K562 (cell line): Measurements from ENCODE around the gene FMNL1. TPM values are rescaled to one million over a fixed set of nuclear protein-coding genes. Genes with fewer than 3 reads are reported as not detected.
A peak's percentile ranks its signal among the peaks of the same experiment; 100 is the strongest.

Experiments used
- ETV5 ChIP-seq: sonication (generic); formaldehyde crosslinking; IDR thresholded peaks from 2 replicates; pipeline ENCODE4 v1.4.0; 2020; ENCODE audit warnings: low read depth, mild to moderate bottlenecking, missing genetic modification reagents
- EZH2 ChIP-seq: IDR thresholded peaks from 2 replicates; pipeline ENCODE4 v1.6.1; 2012; ENCODE audit warnings: low read depth, mild to moderate bottlenecking, inconsistent platforms, low read length, borderline replicate concordance
- FOS ChIP-seq: IDR thresholded peaks from 3 replicates; pipeline ENCODE4 v1.6.1; 2011; ENCODE audit not compliant: insufficient read length; ENCODE audit errors: extremely low read depth
- HMG20B ChIP-seq: fragments of 250-450 bp; sonication (Bioruptor Pico); IDR thresholded peaks from 2 replicates; pipeline ENCODE4 v1.5.0; 2021; ENCODE audit warnings: mild to moderate bottlenecking
- LEF1 ChIP-seq: fragments of 450-650 bp; IDR thresholded peaks from 2 replicates; pipeline ENCODE4 v1.6.1; 2016; ENCODE audit warnings: mild to moderate bottlenecking
- NBN ChIP-seq: fragments of 450-650 bp; IDR thresholded peaks from 2 replicates; pipeline ENCODE4 v1.6.1; 2016; ENCODE audit warnings: low read depth, mild to moderate bottlenecking
- NFE2L1 ChIP-seq: fragments of 450-650 bp; IDR thresholded peaks from 2 replicates; pipeline ENCODE4 v1.6.1; 2016; ENCODE audit warnings: missing genetic modification characterization, low read depth, mild to moderate bottlenecking, missing compliant biosample characterization, moderate library complexity, borderline replicate concordance
- NR2C2 ChIP-seq, 2 experiments: fragments of 200-800 bp in 1 of 2; sonication (Bioruptor generic) in 1 of 2; sonication (generic) in 1 of 2; formaldehyde crosslinking in 1 of 2; IDR thresholded peaks; 2 replicates each; pipeline versions ENCODE4 v1.6.1 to v1.8.0; 2016 to 2022; ENCODE audit warnings: mild to moderate bottlenecking in 1 of 2, missing compliant biosample characterization in 1 of 2, missing genetic modification characterization in 1 of 2, missing genetic modification reagents in 1 of 2
- RAD51 ChIP-seq: fragments of 450-650 bp; IDR thresholded peaks from 2 replicates; pipeline ENCODE4 v1.7.1; 2016; ENCODE audit warnings: low read depth, mild to moderate bottlenecking, borderline replicate concordance
- RCOR1 ChIP-seq, 2 experiments: IDR thresholded peaks; 2 replicates each; pipeline ENCODE4 v1.6.1; 2012; ENCODE audit warnings: low read depth in 2 of 2, low read length in 2 of 2, borderline replicate concordance in 1 of 2, improper control_type of control experiment in 1 of 2
- SOX6 ChIP-seq: fragments of 450-650 bp; IDR thresholded peaks from 2 replicates; pipeline ENCODE4 v1.6.1; 2014; ENCODE audit warnings: mild to moderate bottlenecking
- SRF ChIP-seq, 2 experiments: fragments of 250-450, 450-650 bp in 1 of 2; sonication (Bioruptor Pico) in 1 of 2; sonication (generic) in 1 of 2; formaldehyde crosslinking; IDR thresholded peaks; 2 replicates each; pipeline versions ENCODE4 v1.5.0 to v1.5.1; 2020 to 2022; ENCODE audit warnings: mild to moderate bottlenecking in 1 of 2, missing genetic modification reagents in 1 of 2
- ZBTB33 ChIP-seq: sonication (generic); formaldehyde crosslinking; IDR thresholded peaks from 2 replicates; pipeline ENCODE4 v1.8.1; 2023; ENCODE audit warnings: mild to moderate bottlenecking, missing genetic modification reagents
- ZC3H11A ChIP-seq: IDR thresholded peaks from 2 replicates; pipeline ENCODE4 v1.6.1; 2012; ENCODE audit warnings: low read depth, low read length, improper control_type of control experiment
- ZNF23 ChIP-seq: fragments of 250-450 bp; sonication (Bioruptor Pico); IDR thresholded peaks from 2 replicates; pipeline ENCODE4 v1.4.0; 2020; ENCODE audit warnings: mild to moderate bottlenecking
- ZNF589 ChIP-seq: fragments of 200-800 bp; sonication (Bioruptor generic); IDR thresholded peaks from 2 replicates; pipeline ENCODE4 v1.6.1; 2016; ENCODE audit warnings: low read depth, missing genetic modification characterization, missing compliant biosample characterization
- polyA plus RNA-seq, 8 experiments: library from polyadenylated mRNA; depleted of rRNA in 4 of 8; stranded (reverse) in 5 of 8; unstranded in 3 of 8; fragments of >200 nt; fragmentation: Nextera tagmentation in 2 of 8; fragmentation: Illumina TruSeq in 1 of 8; extraction: Ambion mirVana in 2 of 8; extraction: Trizol in 1 of 8; gene quantifications; 2 replicates each; pipeline versions ENCODE4 v1.2.1 to v1.2.3, GENCODE V29; 2011 to 2014; ENCODE audit warnings: inconsistent platforms in 1 of 8, missing spikeins in 1 of 8
- total RNA-seq, 7 experiments: library from RNA; depleted of rRNA in 6 of 7; stranded (reverse); fragments of >200 nt in 6 of 7; fragmentation: Illumina TruSeq in 2 of 7; extraction: Trizol in 2 of 7; gene quantifications; 2 replicates each; pipeline versions ENCODE4 v1.2.1 to v1.2.3, GENCODE V29; 2011 to 2021; ENCODE audit warnings: low replicate concordance in 1 of 7
- TF ChIP-seq, protein P1 (sequence below), 2 experiments: fragments of 450-650 bp; IDR thresholded peaks; 2 replicates each; pipeline ENCODE4 v1.6.1; 2016; ENCODE audit warnings: mild to moderate bottlenecking in 2 of 2, borderline replicate concordance in 1 of 2, low read depth in 1 of 2, moderate library complexity in 1 of 2

FMNL1 gene
- total and polyA plus RNA-seq, 9 of the 15 experiments (the other 6 are each of a cell fraction or from before 2014, with no cell fraction given) = 0.70 to 36.6 (median 7.7) TPM

DNA sequence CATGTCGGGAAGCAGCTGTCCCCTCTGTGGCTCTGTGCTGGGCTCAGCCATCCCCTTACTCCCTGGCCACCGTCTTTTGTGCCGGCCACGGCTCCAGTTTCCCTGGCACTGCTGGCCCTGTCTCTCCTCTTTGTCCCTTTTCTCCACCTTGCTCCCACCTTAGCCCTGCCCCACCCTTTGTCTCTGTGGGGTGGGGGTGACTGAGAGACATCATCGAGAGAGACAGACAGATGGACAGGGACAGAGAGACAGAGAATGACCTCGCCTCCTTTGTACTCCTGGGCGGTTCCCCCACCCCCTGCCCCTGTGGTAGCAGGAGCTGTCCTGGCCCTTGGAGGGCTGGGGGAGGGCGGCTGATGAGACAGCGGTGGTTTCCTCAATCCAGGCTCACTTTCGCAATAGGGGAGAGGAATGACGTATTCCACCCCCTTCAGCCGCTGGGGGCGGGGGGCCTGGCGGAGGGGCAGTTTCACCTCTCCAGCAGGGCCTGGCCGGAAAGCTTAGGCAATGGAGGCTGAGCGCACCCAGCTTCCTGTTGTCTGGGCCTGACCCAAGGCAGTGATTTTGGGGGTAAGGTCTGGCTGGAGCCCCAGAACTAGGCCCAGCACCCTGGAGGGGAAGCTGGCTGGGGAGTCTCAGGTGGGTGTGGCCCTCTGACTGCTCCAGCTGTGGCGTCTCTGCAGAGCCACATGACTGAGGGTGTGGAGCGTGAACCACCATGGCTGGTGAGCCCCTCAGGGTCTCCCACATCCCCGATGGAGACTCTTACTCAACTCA lies 7.3 kb downstream of the FMNL1 start (continued):
- TF ChIP-seq ZBTB33 (CRISPR knock-in tag) = no peak
- TF ChIP-seq NFE2L1 (tag) = no peak
- peak; percentile 84; the same call in 1 of the 2 replicates for TF ChIP-seq LEF1
- TF ChIP-seq EZH2 = no peak
- TF ChIP-seq ZNF589 (CRISPR knock-in tag) = peak; percentile 80
- TF ChIP-seq RCOR1 (IDR thresholded peaks at IDR 0.05; ENCODE audit: borderline replicate concordance in 1 of 2, low read depth in 2 of 2, low read length in 2 of 2) = peak; percentile 13 to 91; a peak in 2 of 4 replicates
- no peak for TF ChIP-seq ZC3H11A
- TF ChIP-seq, protein P1, sequence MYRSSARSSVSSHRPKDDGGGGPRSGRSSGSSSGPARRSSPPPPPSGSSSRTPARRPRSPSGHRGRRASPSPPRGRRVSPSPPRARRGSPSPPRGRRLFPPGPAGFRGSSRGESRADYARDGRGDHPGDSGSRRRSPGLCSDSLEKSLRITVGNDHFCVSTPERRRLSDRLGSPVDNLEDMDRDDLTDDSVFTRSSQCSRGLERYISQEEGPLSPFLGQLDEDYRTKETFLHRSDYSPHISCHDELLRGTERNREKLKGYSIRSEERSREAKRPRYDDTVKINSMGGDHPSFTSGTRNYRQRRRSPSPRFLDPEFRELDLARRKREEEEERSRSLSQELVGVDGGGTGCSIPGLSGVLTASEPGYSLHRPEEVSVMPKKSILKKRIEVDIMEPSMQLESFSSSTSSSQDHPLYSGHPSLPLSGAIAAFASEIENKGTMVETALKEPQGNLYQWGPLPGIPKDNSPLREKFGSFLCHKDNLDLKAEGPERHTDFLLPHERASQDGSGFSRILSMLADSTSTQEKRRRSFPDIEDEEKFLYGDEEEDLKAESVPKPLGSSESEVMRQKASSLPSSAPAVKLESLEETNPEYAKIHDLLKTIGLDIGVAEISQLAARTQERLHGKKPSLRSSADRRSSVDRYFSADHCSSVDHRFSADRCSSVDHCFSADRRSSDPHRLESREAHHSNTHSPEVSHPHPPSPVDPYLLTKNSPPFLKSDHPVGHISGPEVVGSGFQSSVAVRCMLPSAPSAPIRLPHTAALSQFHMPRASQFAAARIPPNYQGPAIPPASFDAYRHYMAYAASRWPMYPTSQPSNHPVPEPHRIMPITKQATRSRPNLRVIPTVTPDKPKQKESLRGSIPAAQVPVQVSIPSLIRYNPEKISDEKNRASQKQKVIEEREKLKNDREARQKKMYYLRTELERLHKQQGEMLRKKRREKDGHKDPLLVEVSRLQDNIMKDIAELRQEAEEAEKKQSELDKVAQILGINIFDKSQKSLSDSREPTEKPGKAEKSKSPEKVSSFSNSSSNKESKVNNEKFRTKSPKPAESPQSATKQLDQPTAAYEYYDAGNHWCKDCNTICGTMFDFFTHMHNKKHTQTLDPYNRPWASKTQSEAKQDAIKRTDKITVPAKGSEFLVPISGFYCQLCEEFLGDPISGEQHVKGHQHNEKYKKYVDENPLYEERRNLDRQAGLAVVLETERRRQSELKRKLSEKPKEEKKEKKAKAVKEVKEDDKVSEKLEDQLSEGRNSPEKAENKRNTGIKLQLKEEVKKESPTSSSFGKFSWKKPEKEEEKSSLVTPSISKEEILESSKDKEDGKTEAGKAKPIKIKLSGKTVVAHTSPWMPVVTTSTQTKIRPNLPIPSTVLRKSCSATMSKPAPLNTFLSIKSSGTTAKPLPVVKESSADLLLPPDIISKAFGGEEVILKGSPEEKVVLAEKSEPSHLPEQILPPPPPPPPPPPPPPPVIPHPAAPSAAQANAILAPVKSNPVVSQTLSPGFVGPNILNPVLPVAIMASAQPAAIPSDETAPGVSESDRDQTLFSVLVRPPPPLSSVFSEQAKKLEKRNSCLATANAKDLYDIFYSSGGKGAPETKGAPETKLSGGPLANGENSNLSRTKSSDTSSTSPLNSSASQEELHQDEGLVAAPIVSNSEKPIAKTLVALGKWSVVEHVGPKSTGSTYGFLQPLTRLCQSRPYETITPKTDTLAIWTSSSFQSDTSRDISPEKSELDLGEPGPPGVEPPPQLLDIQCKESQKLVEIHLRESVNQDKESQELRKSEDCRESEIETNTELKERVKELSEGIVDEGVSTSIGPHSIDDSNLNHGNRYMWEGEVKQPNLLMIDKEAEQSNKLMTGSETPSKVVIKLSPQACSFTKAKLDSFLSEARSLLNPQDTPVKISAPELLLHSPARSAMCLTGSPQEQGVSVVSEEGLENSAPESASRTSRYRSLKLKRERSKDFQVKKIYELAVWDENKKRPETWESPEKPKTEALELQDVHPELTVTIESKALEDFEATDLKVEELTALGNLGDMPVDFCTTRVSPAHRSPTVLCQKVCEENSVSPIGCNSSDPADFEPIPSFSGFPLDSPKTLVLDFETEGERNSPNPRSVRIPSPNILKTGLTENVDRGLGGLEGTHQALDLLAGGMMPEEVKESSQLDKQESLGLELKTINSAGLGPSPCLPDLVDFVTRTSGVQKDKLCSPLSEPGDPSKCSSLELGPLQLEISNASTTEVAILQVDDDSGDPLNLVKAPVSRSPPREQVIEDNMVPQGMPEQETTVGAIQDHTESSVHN (IDR thresholded peaks at IDR 0.05; ENCODE audit: borderline replicate concordance in 1 of 2, low read depth in 1 of 2) = peak in 1 of 2 experiments; percentile 88; a peak in 2 of 4 replicates
- peak; percentile 36; the same call in 1 of the 2 replicates for TF ChIP-seq RAD51
- no peak for TF ChIP-seq ZNF23 (CRISPR knock-in tag)
- peak; percentile 56; the same call in 1 of the 2 replicates for TF ChIP-seq SOX6
- no peak for TF ChIP-seq HMG20B
- no peak for TF ChIP-seq NR2C2 (CRISPR knock-in tag; IDR thresholded peaks at IDR 0.05)
- TF ChIP-seq NR2C2 (tag; IDR thresholded peaks at IDR 0.05) = peak; percentile 58; the same call in 1 of the 2 replicates
- TF ChIP-seq SRF (CRISPR knock-in tag; IDR thresholded peaks at IDR 0.05) = 0 out of 4 replicates have a peak, but pooled peaks of 1 of the 2 experiments have one; percentile 11
- peak; percentile 60; the same call in 1 of the 2 replicates for TF ChIP-seq NBN
- TF ChIP-seq ETV5 = no peak
- TF ChIP-seq FOS = no peak
